Kidney capillary endothelial cell (primary cell): Measurements from ENCODE around the gene HMOX1.
A peak's percentile ranks its signal among the peaks of the same experiment; 100 is the strongest.

ENCODE experiments used
- DNase-seq: peaks from one replicate; pipeline ENCODE4 v3.0.0-alpha.2; 2018; ENCODE audit warnings: low spot score

HMOX1 gene

GRCh38 chr22:35380537-35381423 is at the start of gene HMOX1:
Gene HMOX1 (plus strand): TSS chr22:35381096. CDS start chr22:35381174, 78 bp downstream.
- DNase-seq = peak; percentile 74

- DNase-seq = no peak
Measured at GRCh38 chr22:35332278-35332677, 48.6 kb upstream of the HMOX1 start.

GRCh38 chr22:35333220-35333619 is 47.7 kb upstream of the HMOX1 start:
- DNase-seq = no peak

GRCh38 chr22:35334004-35334403 is 46.9 kb upstream of the HMOX1 start:
- DNase-seq = no peak

GRCh38 chr22:35335468-35335867 is 45.4 kb upstream of the HMOX1 start:
- no peak for DNase-seq

- DNase-seq = no peak
Measured at GRCh38 chr22:35335936-35336781, 44.7 kb upstream of the HMOX1 start.

- DNase-seq = no peak
Measured at GRCh38 chr22:35337932-35338331, 43.0 kb upstream of the HMOX1 start.

GRCh38 chr22:35341090-35341874 is 39.6 kb upstream of the HMOX1 start:
- no peak for DNase-seq

GRCh38 chr22:35342390-35342789 is 38.5 kb upstream of the HMOX1 start:
- DNase-seq = no peak

GRCh38 chr22:35343664-35344550 is 37.0 kb upstream of the HMOX1 start:
- no peak for DNase-seq

- no peak for DNase-seq
Measured at GRCh38 chr22:35344956-35345690, 35.8 kb upstream of the HMOX1 start.

GRCh38 chr22:35345808-35346505 is 34.9 kb upstream of the HMOX1 start:
- no peak for DNase-seq

- no peak for DNase-seq
Measured at GRCh38 chr22:35346596-35347220, 34.2 kb upstream of the HMOX1 start.

- no peak for DNase-seq
Measured at GRCh38 chr22:35347462-35347861, 33.4 kb upstream of the HMOX1 start.

GRCh38 chr22:35348026-35348590 is 32.8 kb upstream of the HMOX1 start:
- DNase-seq = no peak

- no peak for DNase-seq
Measured at GRCh38 chr22:35348703-35349102, 32.2 kb upstream of the HMOX1 start.

- DNase-seq = no peak
Measured at GRCh38 chr22:35349368-35349703, 31.6 kb upstream of the HMOX1 start.

GRCh38 chr22:35349704-35350538 is 31.0 kb upstream of the HMOX1 start:
- DNase-seq = no peak
